ENCODE measurements around the gene DIP2C. TPM values are rescaled to one million over a fixed set of nuclear protein-coding genes. Genes with fewer than 3 reads are reported as not detected.
A peak's percentile ranks its signal among the peaks of the same experiment; 100 is the strongest.
"Not testable (repeated sequence)": the region's sequence is repeated elsewhere in the genome, so short reads cannot be mapped to it uniquely, and the experiment has no call there.

The DIP2C gene
- polyA plus RNA-seq, 3 donors, result 19.1 to 24.8 (median 23.2) TPM

DNA sequence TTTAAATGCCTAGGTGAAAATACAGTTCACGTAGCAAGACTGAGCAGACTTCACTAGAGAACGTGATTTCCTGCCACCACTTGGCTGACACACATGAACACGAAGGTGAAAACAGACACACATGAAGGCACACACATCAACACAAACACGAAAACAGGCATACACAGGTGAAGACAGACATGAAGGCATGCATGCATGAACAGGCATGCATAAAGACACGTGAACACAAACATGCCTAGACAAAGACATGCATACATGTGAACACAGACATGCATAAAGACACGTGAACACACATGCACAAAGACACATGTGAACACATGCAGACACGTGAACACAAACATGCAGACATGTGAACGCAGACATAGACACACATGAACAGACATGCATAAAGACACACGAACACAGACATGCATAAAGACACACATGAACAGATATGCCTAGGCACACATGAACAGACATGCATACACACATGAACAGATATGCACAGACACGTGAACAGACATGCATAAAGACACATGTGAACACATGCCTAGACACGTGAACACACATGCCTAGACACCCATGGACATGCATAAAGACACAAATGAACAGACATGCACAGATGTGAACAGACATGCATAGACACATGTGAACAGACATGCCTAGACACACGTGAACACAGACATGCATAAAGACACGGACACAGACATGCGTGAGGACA, 311.1 kb downstream of the DIP2C start:
- DNase-seq, result no peak

DNA sequence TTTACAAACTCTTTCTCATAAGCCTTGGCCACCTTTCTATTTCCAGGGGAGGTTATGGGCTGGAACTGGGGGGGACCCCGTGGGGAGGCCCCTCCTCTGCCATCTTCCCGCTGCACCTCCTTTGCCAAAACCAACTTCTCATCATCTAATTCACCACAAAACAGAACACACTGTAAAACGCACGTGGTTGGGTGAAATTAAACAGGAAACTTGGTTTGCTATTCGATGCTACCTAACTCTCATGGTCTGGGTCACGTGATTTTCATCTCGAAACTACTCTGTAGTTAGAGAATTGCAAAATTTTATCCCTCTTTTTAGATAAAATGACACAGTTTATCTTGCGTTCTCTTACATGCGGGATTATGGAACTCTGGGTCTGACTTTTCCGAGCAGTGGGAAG, 312.2 kb downstream of the DIP2C start:
- no peak for DNase-seq

- DNase-seq, result no peak
Measured at GRCh38 chr10:375815-376505, 313.5 kb downstream of the DIP2C start.

- DNase-seq, result no peak
Measured at GRCh38 chr10:374354-374753, 315.1 kb downstream of the DIP2C start.

- DNase-seq, result peak; percentile 17
Measured at GRCh38 chr10:373526-374309, 315.8 kb downstream of the DIP2C start.

GRCh38 chr10:373015-373414, 316.5 kb downstream of the DIP2C start:
- no peak for DNase-seq

DNA sequence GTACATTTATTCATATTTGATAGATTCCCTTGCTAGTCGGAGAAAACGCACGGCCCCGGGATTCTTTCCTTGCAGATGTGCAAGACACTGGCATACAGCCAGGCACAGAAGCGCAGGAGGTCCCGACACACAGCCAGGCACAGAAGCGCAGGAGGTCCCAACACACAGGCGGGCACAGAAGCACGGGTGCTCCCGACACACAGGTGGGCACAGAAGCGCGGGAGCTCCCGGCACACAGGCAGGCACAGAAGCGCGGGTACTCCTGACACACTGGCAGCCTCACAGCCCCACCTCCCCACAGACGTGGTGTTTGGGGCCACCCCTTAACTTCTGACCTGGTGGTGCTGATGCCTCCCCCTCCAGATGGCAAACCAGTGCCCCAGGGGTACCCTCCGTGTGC, 316.9 kb downstream of the DIP2C start:
- DNase-seq, result no peak

- DNase-seq, result no peak
Measured at GRCh38 chr10:371515-371914, 318.0 kb downstream of the DIP2C start.

DNA sequence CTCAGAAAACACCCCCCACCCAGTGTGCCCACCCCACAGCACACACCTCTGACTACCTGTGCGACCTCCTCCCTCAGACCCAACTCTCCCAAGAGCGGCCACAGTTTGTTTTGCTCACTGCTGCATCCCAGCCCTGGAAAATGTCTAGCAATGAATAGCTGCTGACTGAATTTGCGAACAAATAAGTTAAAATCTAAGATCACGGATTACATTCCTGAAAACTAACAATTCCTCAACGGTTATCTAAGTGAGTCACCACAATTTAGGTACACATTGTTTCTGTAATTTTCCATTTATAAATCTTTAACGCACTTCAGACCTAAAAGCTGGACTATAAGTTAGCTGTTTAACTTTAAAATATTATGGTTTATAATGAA, 319.0 kb downstream of the DIP2C start:
- no peak for DNase-seq

GRCh38 chr10:369684-370448, 319.6 kb downstream of the DIP2C start:
- DNase-seq, result no peak

DNA sequence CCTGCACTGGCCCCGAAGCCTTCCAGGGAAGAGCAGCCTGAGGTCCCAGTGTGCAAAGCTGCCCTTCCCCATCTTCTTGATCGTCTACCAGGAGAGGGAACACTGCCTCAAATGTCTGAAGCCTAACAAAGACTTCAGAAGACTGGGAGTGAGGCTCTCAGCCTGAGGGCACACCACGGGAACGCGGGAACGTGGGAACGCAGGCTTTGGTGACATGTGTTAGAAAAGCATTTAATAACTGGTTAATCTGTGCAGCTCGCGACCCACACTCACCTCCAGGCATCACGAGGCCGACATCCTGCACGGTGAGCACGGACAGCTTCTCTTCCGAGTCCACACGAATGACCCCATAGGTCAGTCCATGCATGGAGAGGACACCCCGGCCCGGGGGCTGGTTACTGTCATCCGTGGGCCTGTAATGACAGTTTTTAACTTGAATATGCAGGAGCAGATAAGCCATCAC, 320.2 kb downstream of the DIP2C start:
- no peak for DNase-seq

DNA sequence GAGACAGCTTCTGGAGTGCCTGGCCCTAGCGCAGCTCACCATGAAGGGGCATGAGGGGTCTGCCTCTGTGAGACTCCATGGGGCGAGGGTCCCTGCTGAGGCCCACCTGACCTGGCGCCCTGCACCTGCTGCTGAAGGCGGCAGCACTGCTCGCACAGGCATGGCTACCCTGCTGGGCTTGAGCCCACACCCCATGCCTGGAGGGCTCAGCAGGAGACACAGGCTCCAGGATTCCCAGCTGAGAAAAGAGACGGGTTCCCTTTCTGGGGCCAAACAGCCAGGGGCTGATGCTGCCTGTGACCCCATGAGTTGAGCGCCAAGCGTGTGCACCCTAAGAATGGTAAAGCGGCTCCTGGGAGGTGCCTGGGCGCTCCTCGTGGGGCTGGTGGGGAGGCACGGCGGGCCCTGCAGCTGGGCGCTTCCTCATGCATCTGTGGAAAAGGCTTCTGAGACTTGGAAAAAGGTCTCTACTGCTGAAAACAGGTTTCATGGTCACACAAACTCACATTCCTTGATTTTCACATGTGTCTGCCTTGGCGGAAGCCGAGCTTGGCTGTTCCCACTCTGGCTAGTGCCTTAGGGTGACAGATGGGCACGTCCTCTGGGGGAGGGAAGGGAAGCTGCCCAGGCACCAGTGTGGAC, 320.8 kb downstream of the DIP2C start:
- no peak for DNase-seq

DNA sequence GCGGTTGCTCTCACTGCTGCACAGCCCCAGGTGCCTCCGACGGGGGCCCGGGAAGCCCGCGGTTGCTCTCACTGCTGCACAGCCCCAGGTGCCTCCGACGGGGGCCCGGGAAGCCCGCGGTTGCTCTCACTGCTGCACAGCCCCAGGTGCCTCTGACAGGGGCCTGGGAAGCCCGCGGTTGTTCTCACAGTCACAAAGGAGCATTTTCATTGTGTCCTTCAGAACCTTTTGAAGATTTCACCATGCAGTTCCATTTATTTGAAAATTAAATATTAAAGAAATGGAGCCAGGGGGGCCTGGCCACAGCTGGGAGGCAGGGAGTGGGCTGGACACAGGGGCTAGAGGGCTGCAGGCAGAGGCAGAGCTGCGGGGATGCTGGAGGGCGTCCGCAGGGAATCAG, 321.4 kb downstream of the DIP2C start:
- not testable (repeated sequence) for DNase-seq

- DNase-seq, result no peak
Measured at GRCh38 chr10:367636-368035, 321.8 kb downstream of the DIP2C start.

GRCh38 chr10:366186-366585, 323.3 kb downstream of the DIP2C start:
- no peak for DNase-seq

GRCh38 chr10:364267-364775, 325.1 kb downstream of the DIP2C start:
- no peak for DNase-seq

DNA sequence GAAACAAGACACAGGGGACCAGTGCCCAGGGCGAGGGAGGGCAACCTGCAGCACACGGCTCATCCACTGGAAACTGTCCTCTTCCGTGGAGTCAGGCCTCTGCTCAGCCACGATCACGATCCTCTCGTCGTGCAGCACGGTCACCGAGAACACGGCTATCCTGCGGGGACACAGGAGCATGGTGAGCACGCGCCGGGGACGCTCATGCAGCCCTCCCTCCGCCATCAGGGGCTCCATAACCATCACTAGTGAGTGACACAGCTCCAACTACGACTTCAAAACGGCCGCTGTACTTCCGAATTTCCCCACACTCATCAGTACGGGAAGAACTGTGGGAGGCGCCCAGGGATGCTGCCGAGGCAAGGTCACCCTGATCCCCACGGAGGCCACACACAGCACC, 326.3 kb downstream of the DIP2C start:
- no peak for DNase-seq

GRCh38 chr10:361203-362081, 328.0 kb downstream of the DIP2C start:
- peak; percentile 46 for DNase-seq

DNA sequence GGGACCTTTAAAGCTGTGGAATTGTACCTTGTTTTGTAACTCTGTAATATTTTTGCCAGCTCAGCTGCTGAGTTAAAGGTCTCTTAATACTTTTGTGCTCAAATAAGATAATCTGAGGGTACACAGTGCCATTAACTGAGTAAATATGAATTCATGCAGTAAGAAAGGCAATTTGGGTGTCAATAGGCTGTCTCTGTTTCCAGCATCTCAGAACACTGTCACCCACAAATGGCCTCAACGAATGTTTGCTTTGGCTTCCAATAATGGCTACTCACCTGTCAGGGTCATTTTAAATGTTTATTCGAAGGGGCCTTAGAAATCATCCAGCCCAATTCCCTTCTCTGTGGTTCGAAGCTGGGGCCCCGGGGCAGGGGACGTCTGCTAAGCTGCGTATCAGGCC, 328.8 kb downstream of the DIP2C start:
- DNase-seq, result no peak

- DNase-seq, result no peak
Measured at GRCh38 chr10:359762-360161, 329.7 kb downstream of the DIP2C start.
